ENCODE results near the gene TMEM233.

- no peak for TF ChIP-seq EZH2 (IDR thresholded peaks at IDR 0.05; ENCODE audit: insufficient read depth, poor library complexity, severe bottlenecking)
- TF ChIP-seq EZH2phosphoT487 (IDR thresholded peaks at IDR 0.05; ENCODE audit: insufficient read depth, low read depth): no peak
Measured at GRCh38 chr12:119615518-119616475, 22.2 kb downstream of the TMEM233 start.
